Smooth muscle cell (in vitro differentiated cells): ENCODE measurements around the gene CMTM1. TPM values are rescaled to one million over a fixed set of nuclear protein-coding genes. Genes with fewer than 3 reads are reported as not detected.

ENCODE experiments used
- DNase-seq: peaks from one replicate; lab custom pipeline; 2025; ENCODE audit not compliant: unreplicated experiment; lab: John Stamatoyannopoulos, UW
- H2AFZ ChIP-seq: fragments of 200-600 bp; sonication (generic); 2 replicates; pipeline ENCODE4 v1.6.0; 2016; ENCODE audit warnings: antibody characterized with exemption, low read depth, mild to moderate bottlenecking
- H3F3A ChIP-seq: fragments of 200-600 bp; sonication (generic); 2 replicates; pipeline ENCODE4 v1.6.0; 2017; ENCODE audit warnings: antibody characterized with exemption, low read depth
- H3K27ac ChIP-seq: fragments of 200-600 bp; sonication (generic); 2 replicates; pipeline ENCODE4 v1.5.1; 2016; ENCODE audit warnings: low read depth, mild to moderate bottlenecking
- H3K27me3 ChIP-seq: fragments of 200-600 bp; sonication (generic); 2 replicates; pipeline ENCODE4 v1.6.1; 2016; ENCODE audit warnings: low read depth, mild to moderate bottlenecking
- H3K36me3 ChIP-seq: fragments of 200-600 bp; sonication (generic); 2 replicates; pipeline ENCODE4 v1.5.1; 2016; ENCODE audit warnings: low read depth
- H3K4me1 ChIP-seq: fragments of 200-600 bp; sonication (generic); 2 replicates; pipeline ENCODE4 v1.5.1; 2016; ENCODE audit warnings: low read depth
- H3K4me2 ChIP-seq: fragments of 200-600 bp; sonication (generic); 2 replicates; pipeline ENCODE4 v1.6.0; 2016; ENCODE audit warnings: mild to moderate bottlenecking
- H3K4me3 ChIP-seq: fragments of 200-600 bp; sonication (generic); 2 replicates; pipeline ENCODE4 v1.5.1; 2016; ENCODE audit warnings: mild to moderate bottlenecking
- H3K79me2 ChIP-seq: fragments of 200-600 bp; sonication (generic); 2 replicates; pipeline ENCODE4 v1.6.0; 2016; ENCODE audit warnings: low read depth, mild to moderate bottlenecking
- H3K9ac ChIP-seq: fragments of 200-600 bp; sonication (generic); 2 replicates; pipeline ENCODE4 v1.6.0; 2016; ENCODE audit warnings: low read depth
- H3K9me3 ChIP-seq: fragments of 200-600 bp; sonication (generic); replicated peaks from 2 replicates; pipeline ENCODE4 v1.5.1; 2016; ENCODE audit warnings: low read depth
- H4K20me1 ChIP-seq: fragments of 200-600 bp; sonication (generic); 2 replicates; pipeline ENCODE4 v1.6.0; 2016; ENCODE audit warnings: low read depth
- CTCF ChIP-seq: fragments of 200-600 bp; sonication (generic); IDR thresholded peaks from 2 replicates; pipeline ENCODE4 v1.5.1; 2017; ENCODE audit warnings: borderline replicate concordance, mild to moderate bottlenecking, antibody characterized with exemption; ENCODE audit not compliant: insufficient read depth, poor library complexity, severe bottlenecking
- WGBS: methylation state at CpG from one replicate; pipeline ENCODE4 v1.1.7; 2016; ENCODE audit warnings: low lambda C conversion rate; 5-methylcytosine and 5-hydroxymethylcytosine counted together
- polyA plus RNA-seq: library from polyadenylated mRNA; unstranded; fragments of >200 nt; fragmentation: Nextera tagmentation; extraction: Ambion mirVana; gene quantifications from 2 replicates; pipeline ENCODE4 v1.2.1, GENCODE V29; 2016
- total RNA-seq: library from RNA; depleted of rRNA; stranded (reverse); fragments of >200 nt; gene quantifications from 2 replicates; pipeline ENCODE4 v1.2.3, GENCODE V29; 2014

CMTM1 gene
- total and polyA plus RNA-seq, 2 experiments from 2014 or later = 0.27 to 2.5 TPM

GRCh38 chr16:66617728-66618127, 51.5 kb downstream of the CMTM1 start:
- 65% methylated on average over 7 of the region's 7 CpGs for WGBS
- Histone ChIP-seq H3K9ac (no peak overlapping the region), H3K4me3 (no peak overlapping the region), H3K4me1 (peaks cover 25% of the 10 kb centered on the region), H4K20me1 (peaks cover 10% of the 10 kb centered on the region), H3K4me2 (peak overlapping the region; percentile 71), H2AFZ (no peak overlapping the region), H3F3A (no peaks in the 10 kb centered on the region), H3K27ac (peak overlapping the region; percentile 84), H3K9me3 (no peaks in the 10 kb centered on the region), H3K79me2 (no peaks in the 10 kb centered on the region), H3K27me3 (no peaks in the 10 kb centered on the region), H3K36me3 (no peaks in the 10 kb centered on the region)
- no peak for TF ChIP-seq CTCF
- DNase-seq = no peak

- H3K79me2 ChIP-seq = no peaks in the 10 kb centered on the region
- H3F3A ChIP-seq = no peaks in the 10 kb centered on the region
- H3K4me1 ChIP-seq = peaks cover 25% of the 10 kb centered on the region
- H3K9ac ChIP-seq = peak overlapping the region; percentile 33
- H3K27me3 ChIP-seq = no peaks in the 10 kb centered on the region
- no peaks in the 10 kb centered on the region for H3K36me3 ChIP-seq
- no peak for TF ChIP-seq CTCF
- H3K4me3 ChIP-seq = no peak overlapping the region
- 38% methylated on average over 10 of the region's 10 CpGs for WGBS
- no peaks in the 10 kb centered on the region for H3K9me3 ChIP-seq
- H4K20me1 ChIP-seq = peaks cover 5% of the 10 kb centered on the region
- peak overlapping the region; percentile 71 for H3K4me2 ChIP-seq
- peak overlapping the region; percentile 84 for H3K27ac ChIP-seq
- no peak overlapping the region for H2AFZ ChIP-seq
- DNase-seq = no peak
These were observed 52.5 kb downstream of the CMTM1 start for GRCh38 chr16:66618588-66619375.

GRCh38 chr16:66619534-66620428, 53.5 kb downstream of the CMTM1 start:
- no peaks in the 10 kb centered on the region for H3K36me3 ChIP-seq
- no peaks in the 10 kb centered on the region for H3F3A ChIP-seq
- H3K9me3 ChIP-seq = no peaks in the 10 kb centered on the region
- H3K4me1 ChIP-seq = peaks cover 25% of the 10 kb centered on the region
- no peak overlapping the region for H2AFZ ChIP-seq
- WGBS = 68% methylated on average over 12 of the region's 12 CpGs
- TF ChIP-seq CTCF = no peak
- H3K4me3 ChIP-seq = no peak overlapping the region
- no peaks in the 10 kb centered on the region for H3K27me3 ChIP-seq
- H3K4me2 ChIP-seq = peak overlapping the region; percentile 71
- peak overlapping the region; percentile 84 for H3K27ac ChIP-seq
- H4K20me1 ChIP-seq = peaks cover 5% of the 10 kb centered on the region
- no peak for DNase-seq
- peak overlapping the region; percentile 22 for H3K9ac ChIP-seq
- no peaks in the 10 kb centered on the region for H3K79me2 ChIP-seq
